Measurements from ENCODE around the gene KCND1.

KCND1 gene

DNA sequence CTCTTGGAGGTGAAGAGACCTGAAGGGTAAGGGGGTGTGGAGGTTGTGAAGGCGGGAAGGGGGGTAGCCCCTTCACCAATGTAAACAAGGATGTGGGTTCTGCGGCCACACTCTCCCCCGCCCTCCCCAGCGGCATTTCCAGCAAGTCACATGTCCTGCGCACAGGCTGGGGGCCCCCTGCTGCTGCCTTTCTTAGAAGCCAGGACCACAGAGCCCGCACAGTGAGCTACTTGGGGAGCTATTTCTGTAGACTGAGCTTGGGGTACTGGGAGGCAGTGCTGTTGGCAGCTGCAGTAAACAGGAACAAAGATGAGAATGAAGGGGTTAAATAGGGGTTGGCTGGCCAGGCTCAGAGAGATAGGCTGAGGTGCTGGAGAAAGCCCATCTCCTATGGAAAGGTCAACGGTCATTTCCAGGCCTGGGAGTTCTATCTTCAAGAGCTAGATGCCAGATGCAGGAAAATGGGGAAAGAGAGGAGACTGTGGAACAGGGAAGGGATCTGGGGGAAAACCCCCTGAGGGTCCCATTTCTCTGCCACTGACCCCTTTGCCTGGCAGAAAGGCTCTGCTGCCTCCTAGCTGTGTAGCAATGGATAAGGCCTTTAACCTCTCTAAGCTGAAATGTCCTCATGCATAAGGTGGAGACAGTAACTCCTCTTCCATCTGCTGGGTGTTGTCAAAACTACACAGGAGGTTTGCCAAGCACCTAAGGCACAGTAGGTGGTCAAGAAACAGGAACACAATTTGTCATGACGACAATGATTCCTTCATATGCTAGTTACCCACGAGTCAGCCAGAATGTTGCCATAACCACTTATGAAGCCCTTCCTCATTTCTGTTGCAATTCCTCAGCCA lies 34.4 kb downstream of the KCND1 start:
- DNase-seq, result peak; percentile 52

DNA sequence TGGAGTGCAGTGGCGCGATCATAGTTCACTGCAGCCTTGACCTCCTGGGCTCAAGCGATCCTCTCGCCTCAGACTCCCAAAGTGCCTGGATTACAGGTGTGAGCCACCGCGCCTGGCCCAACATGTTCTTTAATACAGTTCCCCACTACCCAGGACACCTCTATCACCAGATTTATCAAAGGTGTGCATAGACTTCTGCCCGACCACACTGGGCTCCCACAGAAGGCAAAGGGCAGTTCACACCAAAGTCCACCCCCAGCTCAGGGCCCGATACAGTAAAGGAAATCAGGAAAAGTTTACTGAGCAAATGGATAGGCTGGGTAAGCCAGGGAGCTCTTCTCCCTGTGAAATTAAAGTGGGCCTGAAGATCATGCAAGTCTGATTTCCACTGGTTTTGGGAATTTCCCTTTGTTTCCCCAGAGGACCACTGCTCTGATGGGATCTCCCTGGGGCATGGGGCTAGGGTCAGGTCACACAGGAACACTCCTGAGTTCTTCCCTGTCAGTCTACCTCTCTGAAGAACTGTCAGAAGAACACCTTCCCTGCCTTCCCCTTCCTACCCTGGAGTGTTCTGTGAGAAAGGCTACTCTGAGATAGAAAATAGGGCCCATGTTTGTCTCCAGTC lies 35.1 kb downstream of the KCND1 start:
- DNase-seq, result no peak

- DNase-seq, result no peak
Measured at GRCh38 chrX:48935301-48935670, 36.4 kb downstream of the KCND1 start.

GRCh38 chrX:48934581-48935300 lies 36.9 kb downstream of the KCND1 start:
- DNase-seq, result no peak

- no peak for DNase-seq
Measured at GRCh38 chrX:48933757-48934156, 37.9 kb downstream of the KCND1 start.

GRCh38 chrX:48927736-48928382 lies 43.8 kb downstream of the KCND1 start:
- no peak for DNase-seq

- DNase-seq, result no peak
Measured at GRCh38 chrX:48927123-48927522, 44.5 kb downstream of the KCND1 start.

GRCh38 chrX:48924270-48924669 lies 47.4 kb downstream of the KCND1 start:
- no peak for DNase-seq

DNA sequence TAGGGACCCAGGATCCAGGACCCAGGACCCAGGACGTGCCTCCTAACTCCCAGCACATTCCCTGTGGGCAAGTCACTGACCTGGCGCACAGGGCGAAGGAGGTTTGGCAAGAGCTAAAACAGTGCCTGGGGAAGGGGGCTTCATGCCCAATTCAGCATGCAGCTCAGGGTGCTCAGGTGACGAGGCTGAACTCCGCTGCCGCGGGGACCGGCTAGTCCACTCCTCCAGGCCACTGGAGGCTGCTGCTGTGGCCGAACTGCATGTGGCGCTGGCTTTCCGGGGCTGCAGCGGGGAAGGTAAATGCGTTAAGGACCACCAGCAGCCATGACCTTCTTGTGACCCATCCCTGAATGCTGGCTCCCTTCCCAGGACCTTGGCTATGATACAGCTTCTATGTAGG lies 47.9 kb downstream of the KCND1 start:
- DNase-seq, result no peak

GRCh38 chrX:48920718-48921104 lies 50.9 kb downstream of the KCND1 start:
- DNase-seq, result no peak

GRCh38 chrX:48919947-48920717 lies 51.5 kb downstream of the KCND1 start:
- DNase-seq, result no peak

GRCh38 chrX:48919360-48919841 lies 52.2 kb downstream of the KCND1 start:
- DNase-seq, result no peak

- peak; percentile 65 for DNase-seq
Measured at GRCh38 chrX:48918643-48919340, 52.9 kb downstream of the KCND1 start, which contains the start of gene PIM2. Gene PIM2, minus strand, starts transcription at chrX:48919024. Its CDS starts 190 bp downstream, at chrX:48918834.

GRCh38 chrX:48918301-48918642 lies 53.4 kb downstream of the KCND1 start:
- DNase-seq, result no peak

- peak; percentile 60 for DNase-seq
Measured at GRCh38 chrX:48917139-48918001, 54.3 kb downstream of the KCND1 start.

DNA sequence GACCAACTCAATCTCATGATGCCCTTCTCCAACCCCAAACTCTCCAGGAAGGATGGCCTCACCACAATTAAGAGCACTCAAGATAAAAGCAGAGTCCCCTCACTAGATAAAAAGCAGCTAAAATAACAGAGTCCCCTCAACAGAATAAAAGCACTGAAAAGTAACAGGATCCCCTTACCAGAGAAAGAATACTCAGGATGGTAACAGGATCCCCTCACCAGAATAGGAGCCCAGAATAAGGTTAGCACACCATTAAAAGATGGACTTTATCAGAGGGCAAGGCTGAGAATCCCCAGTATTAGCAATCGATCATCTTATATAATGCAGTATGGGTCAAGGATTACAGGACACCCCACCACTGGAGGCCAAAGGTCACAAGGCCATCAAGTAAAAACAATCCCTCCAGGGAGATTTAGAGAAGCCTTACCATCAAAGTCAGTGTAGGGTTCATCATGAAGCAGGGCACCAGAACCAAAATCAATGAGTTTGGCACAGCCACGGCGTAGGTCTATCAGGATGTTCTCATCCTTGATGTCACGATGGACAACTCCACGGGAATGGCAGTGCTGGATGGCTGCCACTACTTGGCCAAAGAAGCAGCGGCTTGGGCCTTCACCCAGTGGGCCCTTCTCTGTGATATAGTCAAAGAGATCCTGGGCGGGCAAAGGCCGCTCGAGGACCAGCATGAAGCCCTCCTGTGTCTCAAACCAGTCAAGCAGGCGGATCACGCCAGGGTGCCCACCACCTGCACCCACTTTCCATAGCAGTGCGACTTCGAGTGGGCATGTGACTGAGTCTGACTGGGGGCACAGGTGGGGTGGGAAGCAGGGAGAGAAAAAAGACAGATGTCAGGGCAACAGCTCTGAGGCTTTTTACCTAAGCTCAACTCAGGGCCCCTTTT lies 56.8 kb downstream of the KCND1 start:
- no peak for DNase-seq

DNA sequence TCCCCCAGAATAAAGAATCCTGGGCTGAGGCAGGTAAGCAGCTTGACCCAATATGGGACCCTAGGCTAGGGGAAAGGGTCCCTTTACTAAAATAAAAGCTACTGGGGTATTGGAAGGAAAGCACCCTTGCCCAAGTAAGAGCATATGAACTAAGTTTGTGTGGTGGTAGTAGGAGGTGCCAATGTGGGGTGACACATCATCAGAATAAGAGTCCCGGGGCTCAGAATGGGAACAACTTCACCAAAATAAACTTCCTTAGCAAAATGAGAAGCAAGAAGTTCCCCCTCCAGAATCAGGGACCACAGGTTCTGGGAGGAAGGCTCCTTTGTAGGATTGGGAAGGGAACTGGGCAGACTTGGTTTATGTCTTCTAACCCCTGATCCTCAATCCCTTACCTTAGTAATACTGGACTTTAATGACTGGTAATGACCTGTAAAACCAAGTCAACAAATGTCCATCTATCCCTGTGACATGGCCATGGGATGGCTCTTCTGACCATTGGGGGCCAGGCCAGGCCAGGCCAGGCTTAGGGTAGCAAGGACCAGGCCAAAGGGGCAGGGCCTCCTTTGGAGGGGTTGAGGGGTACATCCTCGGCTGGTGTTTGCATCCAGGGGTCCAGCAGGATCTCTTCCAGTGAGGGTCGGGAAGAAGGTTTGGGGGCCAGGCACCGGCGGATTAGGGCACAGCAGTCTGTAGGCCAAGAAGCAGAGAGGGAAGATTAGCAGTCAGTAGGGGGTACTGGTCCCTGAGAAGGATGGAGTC lies 57.9 kb downstream of the KCND1 start:
- no peak for DNase-seq

DNA sequence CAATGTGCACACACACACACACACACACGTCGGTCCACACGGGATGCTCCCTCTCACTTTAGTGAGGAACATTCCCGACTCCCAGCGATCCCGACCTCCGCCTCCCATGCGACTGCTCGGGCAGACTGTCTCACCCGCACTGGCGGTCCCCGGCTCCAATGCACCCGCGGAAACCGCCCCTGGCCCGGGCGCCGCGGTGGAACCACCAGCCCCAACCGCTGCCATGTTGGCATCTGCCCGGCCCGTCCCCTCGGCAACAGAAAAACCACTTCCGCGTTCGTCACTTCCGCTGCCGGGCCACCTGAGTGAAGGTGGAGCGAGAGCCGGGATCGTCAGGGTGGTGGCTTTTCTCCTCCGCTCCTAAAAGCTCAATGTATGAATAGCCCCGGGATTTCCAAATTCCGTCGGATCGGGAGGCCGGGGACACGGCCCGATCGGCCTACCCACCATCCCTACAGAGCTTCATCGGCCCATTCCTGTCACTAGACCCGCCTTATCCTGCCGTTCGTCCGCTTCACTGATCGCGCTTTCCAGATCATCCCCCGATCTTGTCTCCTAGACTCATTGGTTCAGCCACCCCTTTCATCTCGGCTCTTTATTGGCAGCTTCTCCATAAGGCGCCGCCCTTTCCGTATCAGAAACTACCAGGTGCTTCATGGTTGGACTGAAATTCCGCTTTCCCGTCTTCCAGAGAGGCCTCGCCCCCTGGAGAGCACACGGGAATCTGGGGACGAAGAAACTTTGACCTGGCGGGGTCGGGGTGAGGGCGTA lies 60.0 kb downstream of the KCND1 start, which contains the start of gene SLC35A2:
SLC35A2 (minus strand) TSS at position 235 of the 771 bp plus-strand sequence; CDS start at position 225, 10 bp downstream.
- peak; percentile 51 for DNase-seq
